HepG2 (cell line): ENCODE measurements around the gene C6orf62. TPM values are rescaled to one million over a fixed set of nuclear protein-coding genes. Genes with fewer than 3 reads are reported as not detected.
A peak's percentile ranks its signal among the peaks of the same experiment; 100 is the strongest.

ENCODE experiments used
- ATAC-seq: fragments of 200-7000 bp; cut with Tn5 transposase; 3 replicates; pipeline ENCODE4 v1.9.1; 2020; ENCODE audit warnings: mild to moderate bottlenecking, moderate library complexity
- BruUV-seq: library from RNA; stranded (reverse); fragments of 400-500 nt; replicated peaks from 2 replicates; lab custom pipeline; 2021; lab: Mats Ljungman, UMichigan
- CTCF ChIA-PET: fragments of 300-600 bp; formaldehyde crosslinking; extraction: SDS; loops from one replicate; lab custom pipeline; 2021; ENCODE audit warnings: low total read pairs, inconsistent platforms, low intra/inter-chr PET ratio; lab: Yijun Ruan, JAX
- POLR2A ChIA-PET: fragments of 350-600 bp; sonication (Branson Sonifier 250); formaldehyde crosslinking; loops from one replicate; lab custom pipeline; 2020; ENCODE audit warnings: antibody characterized with exemption, inconsistent platforms; lab: Yijun Ruan, JAX
- DNase-seq: peaks from one replicate; pipeline ENCODE4 v3.0.0-alpha.2; 2015; ENCODE audit warnings: low spot score
- FAIRE-seq: peaks from 3 replicates; lab custom pipeline; 2011; peaks lifted over from hg19 to GRCh38; lab: Jason Lieb, UNC
- H2AFZ ChIP-seq: one replicate; pipeline ENCODE4 v1.6.1; 2011; ENCODE audit warnings: low read length, inconsistent platforms
- H3K27ac ChIP-seq: fragments of 300-600 bp; 3 replicates; pipeline ENCODE4 v1.8.0; 2011; ENCODE audit warnings: mixed run types, mild to moderate bottlenecking, mixed read lengths, low read length, inconsistent platforms; ENCODE audit not compliant: insufficient read depth; ENCODE audit errors: extremely low read length
- H3K27me3 ChIP-seq, 2 experiments: fragments of 200-600 bp in 1 of 2; 2 replicates in 1 of 2; 3 replicates in 1 of 2; pipeline versions ENCODE4 v1.6.0 to v1.8.0; 2011; ENCODE audit warnings: low read length in 2 of 2, mild to moderate bottlenecking in 2 of 2, moderate library complexity in 2 of 2, inconsistent platforms in 1 of 2; ENCODE audit not compliant: insufficient read depth in 2 of 2, control insufficient read depth in 1 of 2
- H3K36me3 ChIP-seq, 2 experiments: fragments of 200-600 bp in 1 of 2; replicated peaks in 1 of 2; 2 replicates in 1 of 2; 3 replicates in 1 of 2; pipeline versions ENCODE4 v1.5.1 to v1.8.0; 2011; ENCODE audit warnings: low read length in 2 of 2, inconsistent platforms in 1 of 2; ENCODE audit not compliant: insufficient read depth in 2 of 2, control insufficient read depth in 1 of 2
- H3K4me1 ChIP-seq: 2 replicates; pipeline ENCODE4 v1.5.1; 2012; ENCODE audit warnings: low read length, inconsistent platforms; ENCODE audit not compliant: insufficient read depth
- H3K4me2 ChIP-seq: 2 replicates; pipeline ENCODE4 v1.6.0; 2011; ENCODE audit warnings: low read depth, low read length, inconsistent platforms
- H3K4me3 ChIP-seq, 3 experiments: fragments of 200-600 bp in 1 of 3; sonication (generic), shearing (Covaris generic) in 1 of 3; replicated peaks in 1 of 3; 2 replicates each; pipeline ENCODE4 v1.5.1; 2011 to 2016; ENCODE audit warnings: low read length in 3 of 3, inconsistent platforms in 2 of 3, low read depth in 2 of 3, mild to moderate bottlenecking in 2 of 3, control low read depth in 1 of 3, mixed read lengths in 1 of 3; ENCODE audit not compliant: insufficient read depth in 1 of 3
- H3K79me2 ChIP-seq: one replicate; pipeline ENCODE4 v1.6.1; 2011; ENCODE audit warnings: low read length, inconsistent platforms; ENCODE audit not compliant: insufficient read depth
- H3K9ac ChIP-seq: 2 replicates; pipeline ENCODE4 v1.6.0; 2011; ENCODE audit warnings: mild to moderate bottlenecking, low read depth, low read length, inconsistent platforms; ENCODE audit not compliant: insufficient read depth
- H3K9me3 ChIP-seq: 2 replicates; pipeline ENCODE4 v1.5.1; 2012; ENCODE audit warnings: mild to moderate bottlenecking, low read length
- H4K20me1 ChIP-seq: 2 replicates; pipeline ENCODE4 v1.6.0; 2011; ENCODE audit warnings: inconsistent platforms, mild to moderate bottlenecking, low read length, moderate library complexity; ENCODE audit not compliant: insufficient read depth
- CCAR2 ChIP-seq: fragments of 200-400 bp; formaldehyde crosslinking; optimal IDR thresholded peaks from 2 replicates; pipeline ENCODE3; 2018; ENCODE audit warnings: low read depth, mild to moderate bottlenecking, low read length, moderate library complexity
- GATAD2A ChIP-seq: IDR thresholded peaks from 2 replicates; pipeline ENCODE4 v1.6.1; 2016
- GMEB1 ChIP-seq: sonication (generic); formaldehyde crosslinking; IDR thresholded peaks from 2 replicates; pipeline ENCODE4 v1.5.1; 2020; ENCODE audit warnings: missing genetic modification reagents, mild to moderate bottlenecking, borderline replicate concordance
- HNRNPL ChIP-seq: fragments of 200-400 bp; formaldehyde crosslinking; IDR thresholded peaks from 2 replicates; pipeline ENCODE4 v1.6.1; 2017; ENCODE audit warnings: mild to moderate bottlenecking, low read depth, low read length
- KMT2B ChIP-seq: IDR thresholded peaks from 2 replicates; pipeline ENCODE4 v1.6.1; 2016; ENCODE audit warnings: missing genetic modification reagents, missing compliant biosample characterization
- XRCC5 ChIP-seq: fragments of 200-400 bp; formaldehyde crosslinking; optimal IDR thresholded peaks from 2 replicates; pipeline ENCODE3; 2017; ENCODE audit warnings: mild to moderate bottlenecking, low read length
- ZKSCAN5 ChIP-seq: sonication (generic); formaldehyde crosslinking; IDR thresholded peaks from 2 replicates; pipeline ENCODE4 v1.5.1; 2020; ENCODE audit warnings: mild to moderate bottlenecking, missing genetic modification reagents
- ZNF343 ChIP-seq: sonication (generic); formaldehyde crosslinking; IDR thresholded peaks from 2 replicates; pipeline ENCODE4 v1.4.0; 2020; ENCODE audit warnings: mild to moderate bottlenecking, missing genetic modification reagents
- WGBS: methylation state at CpG from one replicate; pipeline ENCODE4 v1.1.6; 2017; ENCODE audit warnings: low lambda C conversion rate; 5-methylcytosine and 5-hydroxymethylcytosine counted together
- in situ Hi-C: cut with HindIII; loops from 2 replicates; pipeline ENCODE4 v1.10.0; 2017; ENCODE audit warnings: low pct_unique_long_range_greater_than_20kb; ENCODE audit not compliant: extremely low pct_ligation_motif_present
- intact Hi-C: fragments of 100-400 bp; cut with micrococcal nuclease; formaldehyde crosslinking; loops from one replicate; pipeline ENCODE4 v1.10.0; 2022; ENCODE audit not compliant: unreplicated experiment
- polyA plus RNA-seq, 8 experiments: library from polyadenylated mRNA; depleted of rRNA in 3 of 8; stranded (reverse) in 7 of 8; unstranded in 1 of 8; fragments of >200 nt; fragmentation: Illumina TruSeq in 4 of 8; extraction: Trizol in 4 of 8; gene quantifications; 2 replicates each; pipeline versions ENCODE4 v1.2.1 to v1.2.3, GENCODE V29; 2011 to 2016; ENCODE audit warnings: low read depth in 4 of 8, missing spikeins in 1 of 8, mixed read lengths in 1 of 8; ENCODE audit not compliant: insufficient read depth in 1 of 8
- total RNA-seq, 5 experiments: library from RNA; depleted of rRNA; stranded (reverse); fragments of >200 nt; fragmentation: Illumina TruSeq; extraction: Trizol; gene quantifications; 2 replicates each; pipeline ENCODE4 v1.2.3, GENCODE V29; 2016; ENCODE audit warnings: low read depth in 1 of 5
- TF ChIP-seq, protein P1 (sequence below): sonication (generic); formaldehyde crosslinking; IDR thresholded peaks from 2 replicates; pipeline ENCODE4 v1.5.1; 2020; ENCODE audit warnings: mild to moderate bottlenecking, missing genetic modification reagents, moderate library complexity

Gene C6orf62
- total and polyA plus RNA-seq, 2 of the 13 experiments (the other 11 are each of a cell fraction or from before 2014, with no cell fraction given) = 54.8 to 90.4 TPM

- TF ChIP-seq GATAD2A (CRISPR knock-in tag) (peak; percentile 41), KMT2B (CRISPR knock-in tag) (no peak)
These were observed 44.6 kb upstream of the C6orf62 start (continued) for GRCh38 chr6:24763578-24763977.

GRCh38 chr6:24761851-24762250 lies 42.9 kb upstream of the C6orf62 start:
- Histone ChIP-seq H3K27me3 (no peaks in the 10 kb centered on the region), H4K20me1 (no peaks in the 10 kb centered on the region), H3K79me2 (no peaks in the 10 kb centered on the region), H3K4me3 (no peak overlapping the region), H3K36me3 (no peaks in the 10 kb centered on the region), H3K4me2 (no peak overlapping the region), H3K9me3 (no peaks in the 10 kb centered on the region), H3K9ac (no peak overlapping the region), H3K27ac (no peak overlapping the region), H3K4me1 (peaks cover 31% of the 10 kb centered on the region), H2AFZ (no peak overlapping the region)
- BruUV-seq = no TSS peak
- ATAC-seq (no peak; the same call in 2 of the 3 replicates), DNase-seq (no peak), FAIRE-seq (no peak)
- ChIA-PET CTCF (no interaction called here), POLR2A (no interaction called here)
- in situ Hi-C loops = no loop called here
- TF ChIP-seq ZKSCAN5 = 0 out of 2 replicates have a peak, but pooled peaks have one; percentile 21
- TF ChIP-seq GMEB1 = no peak
- intact Hi-C loops = no loop called here

GRCh38 chr6:24761193-24761835 lies 42.4 kb upstream of the C6orf62 start:
- H3K4me1 ChIP-seq = peaks cover 31% of the 10 kb centered on the region
- H3K9me3 ChIP-seq = no peaks in the 10 kb centered on the region
- ATAC-seq (peak; percentile 87), FAIRE-seq (no peak), DNase-seq (no peak)
- no peaks in the 10 kb centered on the region for H4K20me1 ChIP-seq
- no peak overlapping the region for H2AFZ ChIP-seq
- WGBS = 68% methylated on average over 9 of the region's 17 CpGs
- H3K36me3 ChIP-seq = no peaks in the 10 kb centered on the region
- H3K27ac ChIP-seq = no peak overlapping the region
- BruUV-seq = no TSS peak
- ChIA-PET POLR2A (interaction anchor here (0.9 kb wide), 1 partner anchor 23 kb away, joined by 3 read pairs; no protein-coding TSS in a partner anchor), CTCF (no interaction called here)
- H3K4me3 ChIP-seq = no peak overlapping the region
- H3K9ac ChIP-seq = no peak overlapping the region
- H3K27me3 ChIP-seq = no peaks in the 10 kb centered on the region
- H3K4me2 ChIP-seq = peak overlapping the region; percentile 3; the same call in 1 of the 2 replicates
- intact Hi-C loops = no loop called here
- in situ Hi-C loops = no loop called here
- no peaks in the 10 kb centered on the region for H3K79me2 ChIP-seq
- TF ChIP-seq CCAR2 (no peak), XRCC5 (peak; percentile 36), ZNF343 (CRISPR knock-in tag) (no peak), HNRNPL (no peak)
- TF ChIP-seq, protein P1, sequence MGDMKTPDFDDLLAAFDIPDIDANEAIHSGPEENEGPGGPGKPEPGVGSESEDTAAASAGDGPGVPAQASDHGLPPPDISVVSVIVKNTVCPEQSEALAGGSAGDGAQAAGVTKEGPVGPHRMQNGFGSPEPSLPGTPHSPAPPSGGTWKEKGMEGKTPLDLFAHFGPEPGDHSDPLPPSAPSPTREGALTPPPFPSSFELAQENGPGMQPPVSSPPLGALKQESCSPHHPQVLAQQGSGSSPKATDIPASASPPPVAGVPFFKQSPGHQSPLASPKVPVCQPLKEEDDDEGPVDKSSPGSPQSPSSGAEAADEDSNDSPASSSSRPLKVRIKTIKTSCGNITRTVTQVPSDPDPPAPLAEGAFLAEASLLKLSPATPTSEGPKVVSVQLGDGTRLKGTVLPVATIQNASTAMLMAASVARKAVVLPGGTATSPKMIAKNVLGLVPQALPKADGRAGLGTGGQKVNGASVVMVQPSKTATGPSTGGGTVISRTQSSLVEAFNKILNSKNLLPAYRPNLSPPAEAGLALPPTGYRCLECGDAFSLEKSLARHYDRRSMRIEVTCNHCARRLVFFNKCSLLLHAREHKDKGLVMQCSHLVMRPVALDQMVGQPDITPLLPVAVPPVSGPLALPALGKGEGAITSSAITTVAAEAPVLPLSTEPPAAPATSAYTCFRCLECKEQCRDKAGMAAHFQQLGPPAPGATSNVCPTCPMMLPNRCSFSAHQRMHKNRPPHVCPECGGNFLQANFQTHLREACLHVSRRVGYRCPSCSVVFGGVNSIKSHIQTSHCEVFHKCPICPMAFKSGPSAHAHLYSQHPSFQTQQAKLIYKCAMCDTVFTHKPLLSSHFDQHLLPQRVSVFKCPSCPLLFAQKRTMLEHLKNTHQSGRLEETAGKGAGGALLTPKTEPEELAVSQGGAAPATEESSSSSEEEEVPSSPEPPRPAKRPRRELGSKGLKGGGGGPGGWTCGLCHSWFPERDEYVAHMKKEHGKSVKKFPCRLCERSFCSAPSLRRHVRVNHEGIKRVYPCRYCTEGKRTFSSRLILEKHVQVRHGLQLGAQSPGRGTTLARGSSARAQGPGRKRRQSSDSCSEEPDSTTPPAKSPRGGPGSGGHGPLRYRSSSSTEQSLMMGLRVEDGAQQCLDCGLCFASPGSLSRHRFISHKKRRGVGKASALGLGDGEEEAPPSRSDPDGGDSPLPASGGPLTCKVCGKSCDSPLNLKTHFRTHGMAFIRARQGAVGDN = peak; percentile 29; the same call in 1 of the 2 replicates
